Measurements from ENCODE around the gene HDDC2.

- no peak for TF ChIP-seq EZH2 (IDR thresholded peaks at IDR 0.05; ENCODE audit: low read depth)
- TF ChIP-seq, protein P1, sequence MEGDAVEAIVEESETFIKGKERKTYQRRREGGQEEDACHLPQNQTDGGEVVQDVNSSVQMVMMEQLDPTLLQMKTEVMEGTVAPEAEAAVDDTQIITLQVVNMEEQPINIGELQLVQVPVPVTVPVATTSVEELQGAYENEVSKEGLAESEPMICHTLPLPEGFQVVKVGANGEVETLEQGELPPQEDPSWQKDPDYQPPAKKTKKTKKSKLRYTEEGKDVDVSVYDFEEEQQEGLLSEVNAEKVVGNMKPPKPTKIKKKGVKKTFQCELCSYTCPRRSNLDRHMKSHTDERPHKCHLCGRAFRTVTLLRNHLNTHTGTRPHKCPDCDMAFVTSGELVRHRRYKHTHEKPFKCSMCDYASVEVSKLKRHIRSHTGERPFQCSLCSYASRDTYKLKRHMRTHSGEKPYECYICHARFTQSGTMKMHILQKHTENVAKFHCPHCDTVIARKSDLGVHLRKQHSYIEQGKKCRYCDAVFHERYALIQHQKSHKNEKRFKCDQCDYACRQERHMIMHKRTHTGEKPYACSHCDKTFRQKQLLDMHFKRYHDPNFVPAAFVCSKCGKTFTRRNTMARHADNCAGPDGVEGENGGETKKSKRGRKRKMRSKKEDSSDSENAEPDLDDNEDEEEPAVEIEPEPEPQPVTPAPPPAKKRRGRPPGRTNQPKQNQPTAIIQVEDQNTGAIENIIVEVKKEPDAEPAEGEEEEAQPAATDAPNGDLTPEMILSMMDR (conservative IDR thresholded peaks at IDR 0.05), result no peak
Observed at GRCh38 chr6:125279961-125280360, 21.8 kb downstream of the HDDC2 start.

All from PC-9 (cell line).